GM12878 (cell line): ENCODE data around the gene AP1AR. TPM values are rescaled to one million over a fixed set of nuclear protein-coding genes. Genes with fewer than 3 reads are reported as not detected.

Experiments
- BRCA1 ChIP-seq: IDR thresholded peaks from 2 replicates; pipeline ENCODE4 v1.6.1; 2011; ENCODE audit warnings: low read depth, low read length, improper control_type of control experiment
- CEBPB ChIP-seq, 2 experiments: fragments of 150-350 bp in 1 of 2; IDR thresholded peaks; 2 replicates each; pipeline ENCODE4 v1.6.1; 2012 to 2014; ENCODE audit warnings: low read depth in 2 of 2, low read length in 2 of 2, borderline replicate concordance in 1 of 2, inconsistent platforms in 1 of 2
- CHD2 ChIP-seq: IDR thresholded peaks from 2 replicates; pipeline ENCODE4 v1.6.1; 2011; ENCODE audit warnings: low read depth, low read length, improper control_type of control experiment, borderline replicate concordance
- FOS ChIP-seq: IDR thresholded peaks from 3 replicates; pipeline ENCODE4 v1.6.1; 2011; ENCODE audit warnings: borderline replicate concordance; ENCODE audit not compliant: insufficient read length; ENCODE audit errors: extremely low read depth
- IKZF1 ChIP-seq: fragments of 450-650 bp; conservative IDR thresholded peaks from 2 replicates; pipeline ENCODE4 v1.6.1; 2017; ENCODE audit warnings: antibody characterized with exemption, mild to moderate bottlenecking
- KAT2A ChIP-seq: conservative IDR thresholded peaks from 2 replicates; pipeline ENCODE4 v1.6.1; 2011; ENCODE audit warnings: low read depth, low read length; ENCODE audit not compliant: control insufficient read depth
- KLF5 ChIP-seq: fragments of 450-650 bp; IDR thresholded peaks from 2 replicates; pipeline ENCODE4 v1.6.1; 2014; ENCODE audit warnings: mild to moderate bottlenecking; ENCODE audit not compliant: partially characterized antibody
- MEF2A ChIP-seq: IDR thresholded peaks from 2 replicates; pipeline ENCODE4 v1.6.1; 2011; ENCODE audit warnings: low read depth, mild to moderate bottlenecking, low read length, moderate library complexity; ENCODE audit not compliant: insufficient read depth
- MYC ChIP-seq: IDR thresholded peaks from 2 replicates; pipeline ENCODE4 v1.6.1; 2011; ENCODE audit warnings: mild to moderate bottlenecking, low read length, moderate library complexity, inconsistent platforms; ENCODE audit not compliant: insufficient read depth, insufficient replicate concordance, insufficient read length, severe bottlenecking
- NFYA ChIP-seq: IDR thresholded peaks from 2 replicates; pipeline ENCODE4 v1.6.1; 2011; ENCODE audit warnings: low read depth, mild to moderate bottlenecking, low read length, improper control_type of control experiment, borderline replicate concordance
- NFYB ChIP-seq: IDR thresholded peaks from 2 replicates; pipeline ENCODE4 v1.6.1; 2011; ENCODE audit warnings: low read depth, mild to moderate bottlenecking, low read length, improper control_type of control experiment, moderate library complexity; ENCODE audit not compliant: insufficient read depth
- SREBF1 ChIP-seq: IDR thresholded peaks from 2 replicates; pipeline ENCODE4 v1.6.1; 2012; ENCODE audit warnings: mild to moderate bottlenecking, low read length
- TCF12 ChIP-seq: IDR thresholded peaks from 2 replicates; pipeline ENCODE4 v1.6.1; 2011; ENCODE audit warnings: low read depth, mild to moderate bottlenecking, low read length
- TCF7 ChIP-seq: IDR thresholded peaks from 2 replicates; pipeline ENCODE4 v1.6.1; 2014; ENCODE audit warnings: antibody characterized with exemption, borderline replicate concordance
- ZNF384 ChIP-seq: IDR thresholded peaks from 2 replicates; pipeline ENCODE4 v1.6.1; 2012; ENCODE audit warnings: low read depth, mild to moderate bottlenecking, low read length, improper control_type of control experiment, borderline replicate concordance
- ZNF622 ChIP-seq: fragments of 450-650 bp; IDR thresholded peaks from 2 replicates; pipeline ENCODE4 v1.6.1; 2017; ENCODE audit warnings: mild to moderate bottlenecking, inconsistent platforms
- polyA plus RNA-seq, 11 experiments: library from polyadenylated mRNA; depleted of rRNA in 4 of 11; unstranded in 6 of 11; stranded (reverse) in 5 of 11; fragments of >200 nt; fragmentation: Nextera tagmentation in 4 of 11; fragmentation: Illumina TruSeq in 1 of 11; extraction: Ambion mirVana in 4 of 11; extraction: Trizol in 1 of 11; gene quantifications; 1 replicate in 1 of 11; 2 replicates in 10 of 11; pipeline versions ENCODE4 v1.2.1 to v1.2.3, GENCODE V29; 2011 to 2016; ENCODE audit warnings: inconsistent platforms in 2 of 11, missing spikeins in 2 of 11, low read depth in 1 of 11
- total RNA-seq, 4 experiments: library from RNA; depleted of rRNA in 3 of 4; stranded (reverse); fragments of >200 nt in 3 of 4; fragmentation: Illumina TruSeq in 1 of 4; extraction: Trizol in 1 of 4; gene quantifications; 2 replicates each; pipeline versions ENCODE4 v1.2.1 to v1.2.3, GENCODE V29; 2013 to 2021
- TF ChIP-seq, protein P1 (sequence below): fragments of 150-350 bp; IDR thresholded peaks from 2 replicates; pipeline ENCODE4 v1.6.1; 2014; ENCODE audit warnings: mild to moderate bottlenecking, low read depth, low read length
- TF ChIP-seq, protein P2 (sequence below): IDR thresholded peaks from 2 replicates; pipeline ENCODE4 v1.6.1; 2011; ENCODE audit warnings: borderline replicate concordance, low read depth, mild to moderate bottlenecking, moderate library complexity, mixed read lengths, low read length; ENCODE audit not compliant: insufficient read depth; ENCODE audit errors: extremely low read length
- TF ChIP-seq, protein P3 (sequence below): fragments of 450-650 bp; IDR thresholded peaks from 2 replicates; pipeline ENCODE4 v1.6.1; 2017; ENCODE audit warnings: mild to moderate bottlenecking, moderate library complexity
- TF ChIP-seq, protein P4 (sequence below): fragments of 450-650 bp; IDR thresholded peaks from 2 replicates; pipeline ENCODE4 v1.6.1; 2017; ENCODE audit warnings: antibody characterized with exemption, mild to moderate bottlenecking, moderate library complexity

AP1AR gene
- total and polyA plus RNA-seq, 10 of the 15 experiments (the other 5 are each of a cell fraction or from before 2014, with no cell fraction given) = 5.6 to 29.1 (median 16.3) TPM

DNA sequence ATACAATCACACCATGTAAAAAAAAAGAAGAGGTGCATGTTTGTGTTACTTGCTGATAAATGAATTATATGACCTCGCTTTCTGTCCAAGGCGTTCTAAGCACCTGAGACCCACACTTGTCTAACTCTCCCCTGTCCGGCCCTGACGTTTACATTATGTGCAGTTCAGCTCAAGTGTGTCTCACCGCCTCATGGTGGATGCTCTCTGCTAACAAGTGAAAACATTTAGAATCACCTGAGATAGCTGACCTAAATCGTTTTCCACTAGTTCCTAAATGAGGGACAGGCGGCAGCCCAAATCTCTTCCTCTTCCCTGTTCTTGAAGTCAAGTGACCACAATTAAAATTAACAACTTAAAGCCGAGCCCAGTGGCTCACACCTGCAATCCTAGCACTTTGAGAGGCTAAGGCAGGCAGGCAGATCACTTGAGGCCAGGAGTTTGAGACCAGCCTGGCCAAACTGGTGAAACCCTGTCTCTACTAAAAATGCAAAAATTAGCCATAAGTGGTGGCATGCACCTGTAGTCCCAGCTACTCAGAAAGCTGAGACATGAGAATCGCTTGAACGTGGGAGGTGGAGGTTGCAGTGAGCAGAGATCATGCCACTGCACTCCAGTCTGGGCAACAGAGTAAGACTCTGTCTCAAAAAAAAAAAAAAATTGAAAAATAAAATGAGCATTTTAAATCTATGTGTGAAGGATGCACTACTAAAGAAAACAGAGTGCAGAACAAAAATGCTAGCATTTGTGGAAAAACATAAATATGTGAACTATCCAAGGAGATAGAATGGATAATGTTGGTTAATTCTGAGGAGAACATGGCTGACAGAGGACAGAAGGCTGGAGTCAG, 58.0 kb downstream of the AP1AR start (continued):
- TF ChIP-seq MEF2A (no peak), CHD2 (no peak), ZNF622 (no peak), ZNF384 (peak; percentile 50; the same call in 1 of the 2 replicates), KLF5 (no peak), FOS (no peak), MYC (no peak), SREBF1 (no peak), TCF7 (no peak), NFYA (no peak), KAT2A (no peak), CEBPB (IDR thresholded peaks at IDR 0.05; ENCODE audit: borderline replicate concordance in 1 of 2, low read depth in 2 of 2, low read length in 2 of 2) (no peak), NFYB (no peak), TCF12 (no peak), BRCA1 (no peak), IKZF1 (peak; percentile 34)
- TF ChIP-seq, protein P1, sequence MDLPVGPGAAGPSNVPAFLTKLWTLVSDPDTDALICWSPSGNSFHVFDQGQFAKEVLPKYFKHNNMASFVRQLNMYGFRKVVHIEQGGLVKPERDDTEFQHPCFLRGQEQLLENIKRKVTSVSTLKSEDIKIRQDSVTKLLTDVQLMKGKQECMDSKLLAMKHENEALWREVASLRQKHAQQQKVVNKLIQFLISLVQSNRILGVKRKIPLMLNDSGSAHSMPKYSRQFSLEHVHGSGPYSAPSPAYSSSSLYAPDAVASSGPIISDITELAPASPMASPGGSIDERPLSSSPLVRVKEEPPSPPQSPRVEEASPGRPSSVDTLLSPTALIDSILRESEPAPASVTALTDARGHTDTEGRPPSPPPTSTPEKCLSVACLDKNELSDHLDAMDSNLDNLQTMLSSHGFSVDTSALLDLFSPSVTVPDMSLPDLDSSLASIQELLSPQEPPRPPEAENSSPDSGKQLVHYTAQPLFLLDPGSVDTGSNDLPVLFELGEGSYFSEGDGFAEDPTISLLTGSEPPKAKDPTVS = no peak
- TF ChIP-seq, protein P2, sequence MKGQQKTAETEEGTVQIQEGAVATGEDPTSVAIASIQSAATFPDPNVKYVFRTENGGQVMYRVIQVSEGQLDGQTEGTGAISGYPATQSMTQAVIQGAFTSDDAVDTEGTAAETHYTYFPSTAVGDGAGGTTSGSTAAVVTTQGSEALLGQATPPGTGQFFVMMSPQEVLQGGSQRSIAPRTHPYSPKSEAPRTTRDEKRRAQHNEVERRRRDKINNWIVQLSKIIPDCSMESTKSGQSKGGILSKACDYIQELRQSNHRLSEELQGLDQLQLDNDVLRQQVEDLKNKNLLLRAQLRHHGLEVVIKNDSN = no peak
- TF ChIP-seq, protein P3, sequence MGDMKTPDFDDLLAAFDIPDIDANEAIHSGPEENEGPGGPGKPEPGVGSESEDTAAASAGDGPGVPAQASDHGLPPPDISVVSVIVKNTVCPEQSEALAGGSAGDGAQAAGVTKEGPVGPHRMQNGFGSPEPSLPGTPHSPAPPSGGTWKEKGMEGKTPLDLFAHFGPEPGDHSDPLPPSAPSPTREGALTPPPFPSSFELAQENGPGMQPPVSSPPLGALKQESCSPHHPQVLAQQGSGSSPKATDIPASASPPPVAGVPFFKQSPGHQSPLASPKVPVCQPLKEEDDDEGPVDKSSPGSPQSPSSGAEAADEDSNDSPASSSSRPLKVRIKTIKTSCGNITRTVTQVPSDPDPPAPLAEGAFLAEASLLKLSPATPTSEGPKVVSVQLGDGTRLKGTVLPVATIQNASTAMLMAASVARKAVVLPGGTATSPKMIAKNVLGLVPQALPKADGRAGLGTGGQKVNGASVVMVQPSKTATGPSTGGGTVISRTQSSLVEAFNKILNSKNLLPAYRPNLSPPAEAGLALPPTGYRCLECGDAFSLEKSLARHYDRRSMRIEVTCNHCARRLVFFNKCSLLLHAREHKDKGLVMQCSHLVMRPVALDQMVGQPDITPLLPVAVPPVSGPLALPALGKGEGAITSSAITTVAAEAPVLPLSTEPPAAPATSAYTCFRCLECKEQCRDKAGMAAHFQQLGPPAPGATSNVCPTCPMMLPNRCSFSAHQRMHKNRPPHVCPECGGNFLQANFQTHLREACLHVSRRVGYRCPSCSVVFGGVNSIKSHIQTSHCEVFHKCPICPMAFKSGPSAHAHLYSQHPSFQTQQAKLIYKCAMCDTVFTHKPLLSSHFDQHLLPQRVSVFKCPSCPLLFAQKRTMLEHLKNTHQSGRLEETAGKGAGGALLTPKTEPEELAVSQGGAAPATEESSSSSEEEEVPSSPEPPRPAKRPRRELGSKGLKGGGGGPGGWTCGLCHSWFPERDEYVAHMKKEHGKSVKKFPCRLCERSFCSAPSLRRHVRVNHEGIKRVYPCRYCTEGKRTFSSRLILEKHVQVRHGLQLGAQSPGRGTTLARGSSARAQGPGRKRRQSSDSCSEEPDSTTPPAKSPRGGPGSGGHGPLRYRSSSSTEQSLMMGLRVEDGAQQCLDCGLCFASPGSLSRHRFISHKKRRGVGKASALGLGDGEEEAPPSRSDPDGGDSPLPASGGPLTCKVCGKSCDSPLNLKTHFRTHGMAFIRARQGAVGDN = peak; percentile 53; the same call in 1 of the 2 replicates
- TF ChIP-seq, protein P4, sequence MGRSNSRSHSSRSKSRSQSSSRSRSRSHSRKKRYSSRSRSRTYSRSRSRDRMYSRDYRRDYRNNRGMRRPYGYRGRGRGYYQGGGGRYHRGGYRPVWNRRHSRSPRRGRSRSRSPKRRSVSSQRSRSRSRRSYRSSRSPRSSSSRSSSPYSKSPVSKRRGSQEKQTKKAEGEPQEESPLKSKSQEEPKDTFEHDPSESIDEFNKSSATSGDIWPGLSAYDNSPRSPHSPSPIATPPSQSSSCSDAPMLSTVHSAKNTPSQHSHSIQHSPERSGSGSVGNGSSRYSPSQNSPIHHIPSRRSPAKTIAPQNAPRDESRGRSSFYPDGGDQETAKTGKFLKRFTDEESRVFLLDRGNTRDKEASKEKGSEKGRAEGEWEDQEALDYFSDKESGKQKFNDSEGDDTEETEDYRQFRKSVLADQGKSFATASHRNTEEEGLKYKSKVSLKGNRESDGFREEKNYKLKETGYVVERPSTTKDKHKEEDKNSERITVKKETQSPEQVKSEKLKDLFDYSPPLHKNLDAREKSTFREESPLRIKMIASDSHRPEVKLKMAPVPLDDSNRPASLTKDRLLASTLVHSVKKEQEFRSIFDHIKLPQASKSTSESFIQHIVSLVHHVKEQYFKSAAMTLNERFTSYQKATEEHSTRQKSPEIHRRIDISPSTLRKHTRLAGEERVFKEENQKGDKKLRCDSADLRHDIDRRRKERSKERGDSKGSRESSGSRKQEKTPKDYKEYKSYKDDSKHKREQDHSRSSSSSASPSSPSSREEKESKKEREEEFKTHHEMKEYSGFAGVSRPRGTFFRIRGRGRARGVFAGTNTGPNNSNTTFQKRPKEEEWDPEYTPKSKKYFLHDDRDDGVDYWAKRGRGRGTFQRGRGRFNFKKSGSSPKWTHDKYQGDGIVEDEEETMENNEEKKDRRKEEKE = no peak
